ENCODE data around the gene FBXL2.
"Not testable (repeated sequence)": the region's sequence is repeated elsewhere in the genome, so short reads cannot be mapped to it uniquely, and the experiment has no call there.

Gene FBXL2

DNA sequence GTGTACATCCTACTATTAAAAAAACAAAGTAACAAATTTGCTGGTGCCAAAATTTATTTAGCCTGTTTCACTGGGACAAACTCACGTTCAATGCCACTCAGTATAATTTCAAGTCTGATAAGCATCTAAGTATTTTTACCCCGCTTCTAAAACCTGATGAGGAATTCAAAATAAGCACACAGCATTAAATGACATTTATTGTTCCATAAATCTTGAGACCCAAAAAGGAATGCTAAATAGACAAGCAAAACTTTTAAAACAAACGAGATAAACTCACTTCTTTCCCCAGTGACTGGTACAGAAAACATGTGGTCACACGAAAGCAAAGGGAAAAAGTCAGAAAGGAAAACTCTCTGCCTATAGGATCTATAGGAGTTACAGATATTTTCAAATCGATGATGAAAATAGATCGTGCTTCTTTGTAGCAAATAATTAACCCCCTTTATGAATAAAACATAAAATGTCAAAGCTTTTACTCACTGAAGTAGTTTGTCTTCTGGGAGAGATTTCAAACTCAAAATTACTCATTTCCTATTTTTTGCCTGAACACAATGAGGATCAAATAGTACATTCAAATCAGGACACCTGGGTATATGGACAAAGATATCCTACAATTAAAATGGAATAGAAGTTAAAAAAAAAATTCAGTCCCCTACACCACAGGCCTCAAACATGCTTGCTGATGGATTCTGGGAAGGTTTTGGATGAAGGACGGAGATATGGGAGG, 111.3 kb downstream of the FBXL2 start:
- DNase-seq: no peak

DNA sequence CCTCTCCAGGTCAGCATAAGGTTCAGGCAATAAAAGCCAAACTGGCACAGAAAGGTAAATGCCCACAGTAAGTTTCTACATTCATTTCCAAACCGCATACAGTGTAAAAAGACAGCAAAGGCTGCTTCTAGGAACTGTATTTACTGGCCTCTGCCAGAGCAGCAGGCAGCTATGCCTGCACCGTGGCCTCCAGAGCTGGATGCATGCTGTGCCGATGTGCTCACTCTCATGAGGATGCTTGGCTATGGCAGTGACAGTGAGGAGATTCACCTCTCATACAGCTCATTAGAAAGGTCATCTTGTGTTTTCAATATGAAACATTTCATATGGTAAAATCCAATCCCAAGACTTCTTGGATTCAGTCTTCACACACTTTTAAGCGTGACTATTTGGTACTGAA, 112.7 kb downstream of the FBXL2 start:
- no peak for DNase-seq

DNA sequence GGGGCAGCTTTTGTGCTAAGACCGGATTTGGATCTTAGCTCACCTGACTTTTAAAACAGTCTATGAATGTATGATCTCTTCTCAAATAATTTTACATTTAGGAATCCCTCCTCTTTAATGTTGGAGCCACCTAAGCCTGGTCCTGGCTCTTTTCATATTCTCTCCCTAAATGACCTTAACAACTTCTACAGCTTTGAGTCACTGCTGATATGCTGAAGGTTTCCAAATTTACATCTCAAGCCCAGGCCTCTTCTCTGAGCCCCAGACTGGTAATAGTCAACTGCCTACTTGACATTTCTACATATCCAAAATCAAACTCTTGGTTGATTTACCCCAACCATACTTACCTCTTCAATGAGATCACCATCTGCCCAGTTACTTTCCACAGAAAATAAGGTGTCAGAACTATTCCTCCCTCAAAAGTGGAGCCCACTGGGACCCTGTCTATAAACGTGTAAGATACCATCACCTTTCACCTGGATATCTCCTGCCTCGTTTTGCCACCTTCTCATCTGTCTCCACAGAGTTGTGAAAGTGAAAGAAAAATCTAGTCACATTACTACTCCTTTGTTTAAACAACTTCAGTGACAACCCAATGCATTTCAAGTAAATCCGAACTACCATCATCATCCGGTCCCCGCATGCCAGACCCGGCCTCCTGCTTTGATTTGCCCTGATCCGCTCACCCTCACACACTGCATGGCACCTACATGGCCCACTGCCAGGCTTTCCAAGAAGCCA, 114.2 kb downstream of the FBXL2 start:
- DNase-seq: no peak

DNA sequence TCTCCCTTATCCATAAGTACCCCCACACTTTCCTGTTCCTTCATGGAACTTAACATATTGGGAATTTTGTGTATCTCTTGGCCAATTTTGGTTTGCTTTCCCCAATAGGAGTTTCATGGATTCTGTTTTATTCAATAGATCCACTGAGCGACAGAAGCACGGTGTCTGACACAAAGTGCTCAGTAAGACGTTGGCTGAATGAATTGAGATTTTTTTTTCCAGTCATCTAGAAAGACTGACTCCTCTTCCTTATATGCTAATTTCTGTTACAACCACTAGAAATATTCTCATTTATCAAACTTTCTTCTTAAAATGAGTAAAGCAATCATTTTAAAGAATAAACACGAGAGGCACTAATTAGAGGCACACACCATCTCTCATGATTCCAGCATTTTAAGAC, 114.9 kb downstream of the FBXL2 start:
- no peak for DNase-seq

DNA sequence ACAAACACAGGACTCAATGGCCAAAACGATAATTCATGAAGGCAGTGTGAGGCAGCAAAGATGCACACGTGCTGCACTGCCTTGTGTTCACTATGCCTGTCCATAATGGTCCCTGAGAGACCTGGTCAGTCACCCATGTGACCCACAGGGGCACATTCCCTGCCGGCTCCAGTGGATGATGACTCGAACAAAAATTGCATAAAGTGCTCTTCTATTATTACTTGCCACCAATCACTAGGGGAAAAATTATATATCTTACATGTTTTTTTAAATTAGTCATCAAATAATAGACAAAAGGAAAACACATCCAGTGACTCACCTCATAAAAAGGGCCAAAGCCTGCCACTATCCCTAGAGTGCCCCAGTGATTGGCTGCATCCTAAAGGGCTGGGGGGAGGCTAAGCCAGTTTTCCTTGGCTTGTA, 115.5 kb downstream of the FBXL2 start:
- no peak for DNase-seq

DNA sequence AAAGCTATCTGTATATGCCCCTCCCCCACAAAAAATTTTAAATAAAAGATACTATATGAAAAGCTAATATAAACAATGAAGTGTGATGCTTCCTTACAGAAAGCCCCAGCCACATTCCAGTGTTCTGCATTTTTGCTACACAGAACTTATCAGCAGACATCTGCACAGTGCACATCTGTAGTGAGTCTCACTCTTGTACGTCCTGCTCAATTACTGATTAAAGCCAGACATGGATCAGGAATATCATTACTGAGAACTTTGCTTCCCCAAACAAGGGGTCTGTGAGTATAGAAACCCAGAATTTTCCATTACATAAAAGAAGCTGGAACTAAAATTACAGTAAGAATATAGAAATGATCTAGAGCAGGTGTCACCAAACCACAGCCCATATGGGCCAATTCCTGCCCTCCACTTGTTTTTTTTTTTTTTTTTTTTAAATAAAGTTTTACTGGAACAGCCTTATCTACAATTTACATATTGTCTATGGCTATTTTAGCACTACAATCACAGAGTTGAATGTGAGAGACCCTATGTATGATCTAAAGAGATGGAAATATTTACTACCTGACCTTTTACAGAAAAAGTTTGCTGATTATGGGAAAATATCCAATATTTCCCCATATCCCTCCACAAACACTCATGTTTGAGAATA, 117.3 kb downstream of the FBXL2 start:
- DNase-seq: no peak

DNA sequence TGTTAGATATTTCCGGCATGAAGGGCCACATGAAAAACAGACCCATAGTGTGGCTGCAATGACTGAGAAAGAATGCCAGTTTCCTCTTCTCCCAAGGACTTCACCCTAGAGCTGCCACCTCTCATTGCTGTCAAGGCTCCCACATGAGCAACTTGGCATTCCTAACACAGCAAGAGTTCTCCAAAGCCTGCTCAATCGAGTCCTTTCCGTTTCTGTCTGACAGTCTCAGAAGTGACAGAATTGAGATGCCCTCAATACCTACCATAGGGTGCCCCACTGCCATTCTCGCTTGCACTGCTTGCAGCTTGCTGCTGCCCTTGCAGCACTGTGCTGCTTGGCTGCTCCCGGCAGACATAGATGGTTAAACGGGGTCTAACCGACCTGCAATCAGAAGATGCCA, 118.7 kb downstream of the FBXL2 start:
- no peak for DNase-seq

GRCh38 chr3:33398410-33398809, 121.2 kb downstream of the FBXL2 start:
- DNase-seq: no peak

DNA sequence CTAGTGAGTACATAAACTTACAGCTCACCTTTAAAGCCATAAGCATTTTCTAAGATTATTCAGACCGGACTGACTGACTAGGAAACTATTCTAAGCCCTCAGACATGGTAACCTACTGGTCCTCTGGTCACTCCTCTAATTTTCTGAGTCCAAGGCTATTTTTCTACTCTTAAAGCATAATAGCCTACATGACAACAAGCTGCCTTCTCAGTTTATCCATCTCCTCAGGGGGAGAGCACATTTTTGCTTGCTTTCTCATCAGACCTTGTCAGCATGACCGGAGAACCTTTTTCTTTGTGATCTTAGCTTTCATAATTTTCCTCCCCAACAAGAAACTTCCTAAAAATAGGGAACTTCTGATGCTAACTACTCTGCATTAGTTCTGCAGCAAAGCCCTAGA, 124.5 kb downstream of the FBXL2 start:
- no peak for DNase-seq

GRCh38 chr3:33402936-33403335, 125.7 kb downstream of the FBXL2 start:
- DNase-seq: no peak

GRCh38 chr3:33403756-33404155, 126.5 kb downstream of the FBXL2 start:
- no peak for DNase-seq

GRCh38 chr3:33410816-33411215, 133.6 kb downstream of the FBXL2 start:
- not testable (repeated sequence) for DNase-seq

DNA sequence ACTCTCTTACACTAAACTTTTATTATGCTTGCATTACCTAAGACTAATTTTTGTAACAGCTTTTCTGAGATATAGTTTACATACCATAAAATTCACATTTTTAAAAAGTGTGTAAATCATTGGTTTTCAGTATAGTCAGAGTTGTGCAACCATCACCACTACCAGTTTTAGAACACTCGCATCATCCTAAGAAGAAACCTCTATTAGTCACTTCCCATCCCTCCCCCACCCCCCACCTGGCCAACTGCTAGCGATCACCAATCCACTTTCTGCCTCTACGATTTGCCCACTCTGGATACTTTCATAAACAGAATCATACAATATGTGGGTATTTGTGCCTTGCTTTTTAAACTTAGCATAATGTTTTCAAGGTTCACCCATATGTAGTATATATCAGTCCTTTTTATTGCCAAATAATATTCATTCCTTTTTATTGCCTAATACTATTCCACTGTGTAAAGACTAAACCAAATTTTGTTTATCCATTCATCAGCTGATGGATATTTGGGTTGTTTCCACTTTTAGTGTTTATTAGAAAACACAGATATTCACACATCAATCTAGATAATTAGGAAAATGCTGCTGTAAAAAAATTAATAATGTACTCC, 139.9 kb downstream of the FBXL2 start:
- DNase-seq: peak in 3 of 4 experiments; percentile 18 to 25 (median 22)

- DNase-seq: peak in 2 of 4 experiments; percentile 13 to 45
These were observed 142.7 kb downstream of the FBXL2 start for GRCh38 chr3:33419948-33420347.

DNA sequence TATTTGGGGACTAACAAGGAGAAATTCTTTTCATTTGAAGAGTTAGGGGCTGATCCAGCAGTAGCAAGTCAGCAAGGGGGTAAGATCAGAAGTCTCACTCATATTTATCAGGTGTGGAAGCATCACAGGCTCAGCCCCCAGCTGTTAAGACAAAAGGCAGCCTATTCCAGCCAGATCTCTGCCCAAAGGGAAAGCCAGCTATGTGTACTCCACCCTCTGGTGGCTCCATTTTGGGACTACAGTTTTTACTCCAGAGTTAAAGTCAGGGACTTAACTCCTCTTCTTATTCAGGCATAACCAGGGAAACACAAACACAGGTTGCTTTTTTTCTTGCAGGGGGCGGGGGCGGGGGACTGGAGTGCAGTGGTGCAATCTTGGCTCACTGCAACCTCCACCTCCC, 143.7 kb downstream of the FBXL2 start:
- no peak for DNase-seq

- peak in 2 of 4 experiments; percentile 35 to 52 for DNase-seq
These were observed 147.6 kb downstream of the FBXL2 start for GRCh38 chr3:33424606-33425452.

- DNase-seq: peak in 3 of 4 experiments; percentile 17 to 45 (median 25)
These were observed 148.2 kb downstream of the FBXL2 start for GRCh38 chr3:33425453-33425852.

DNA sequence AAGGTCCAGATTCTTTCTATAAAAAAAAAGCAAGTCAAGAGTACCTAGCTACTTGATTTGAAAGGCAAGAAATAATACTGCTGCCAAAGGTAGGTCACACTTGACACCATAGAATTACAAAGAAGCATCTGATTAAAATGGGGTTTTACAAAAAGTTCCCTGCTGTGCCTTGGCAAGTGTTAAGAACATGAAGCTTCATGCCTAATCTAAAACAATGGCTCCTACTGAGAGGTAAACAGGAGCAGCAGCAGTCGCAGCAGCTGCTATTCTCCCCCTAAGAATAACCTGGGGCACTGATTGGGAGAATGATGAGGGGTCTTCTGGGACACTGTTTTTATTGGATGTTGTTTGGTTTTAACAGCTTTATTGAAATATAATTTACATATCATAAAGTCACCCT, 148.8 kb downstream of the FBXL2 start:
- no peak for DNase-seq

DNA sequence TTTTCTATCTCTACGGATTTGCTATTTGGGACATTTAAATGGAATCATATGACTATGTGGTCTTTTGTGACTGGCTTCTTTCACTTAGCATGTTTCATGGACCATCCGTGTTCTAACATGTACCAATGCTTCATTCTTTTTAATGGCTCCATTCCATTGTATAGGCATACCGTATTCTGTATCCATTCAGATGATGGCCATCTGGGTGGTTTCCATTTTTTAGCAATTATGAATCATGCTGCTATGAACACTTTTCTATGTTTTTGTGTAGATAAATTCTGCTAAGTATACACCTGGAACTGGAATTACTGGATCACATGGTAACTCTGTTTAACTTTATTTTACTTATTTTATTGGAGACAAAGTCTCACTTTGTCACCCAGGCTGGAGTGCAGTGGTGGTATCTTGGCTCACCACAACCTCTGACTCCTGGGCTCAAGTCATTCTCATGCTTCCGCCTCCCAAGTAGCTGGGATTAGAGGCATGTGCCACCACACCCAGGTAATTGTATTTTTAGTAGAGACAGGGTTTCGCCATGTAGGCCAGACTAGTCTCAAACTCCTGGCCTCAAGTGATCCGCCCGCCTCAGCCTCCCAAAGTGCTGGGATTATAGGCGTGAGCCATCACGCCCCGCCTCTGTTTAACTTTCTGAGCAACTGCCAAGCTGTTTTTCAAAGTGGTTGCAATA, 149.5 kb downstream of the FBXL2 start:
- no peak for DNase-seq

DNA sequence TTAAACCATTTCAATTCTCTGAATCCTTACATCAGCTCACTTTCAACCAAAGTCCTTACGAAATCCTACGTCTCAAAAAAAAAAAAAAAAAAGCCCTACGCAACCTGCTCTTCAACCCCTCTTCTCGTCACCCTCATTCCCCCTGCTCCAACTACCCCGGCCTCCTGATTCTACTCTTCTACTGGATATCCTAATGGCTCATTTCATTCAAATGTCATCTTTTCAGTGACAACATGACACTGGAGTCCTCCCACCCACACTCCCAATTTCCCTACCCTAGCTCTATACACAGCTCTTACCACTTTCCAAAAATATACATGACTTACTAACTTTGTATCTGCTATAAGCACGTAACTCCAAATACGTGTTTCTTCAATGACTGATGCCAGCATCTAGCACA, 151.5 kb downstream of the FBXL2 start:
- peak; percentile 53 to 85 (median 67) for DNase-seq

- DNase-seq: peak in 3 of 4 experiments; percentile 28 to 46 (median 29)
These were observed 152.1 kb downstream of the FBXL2 start for GRCh38 chr3:33429306-33429705.

DNA sequence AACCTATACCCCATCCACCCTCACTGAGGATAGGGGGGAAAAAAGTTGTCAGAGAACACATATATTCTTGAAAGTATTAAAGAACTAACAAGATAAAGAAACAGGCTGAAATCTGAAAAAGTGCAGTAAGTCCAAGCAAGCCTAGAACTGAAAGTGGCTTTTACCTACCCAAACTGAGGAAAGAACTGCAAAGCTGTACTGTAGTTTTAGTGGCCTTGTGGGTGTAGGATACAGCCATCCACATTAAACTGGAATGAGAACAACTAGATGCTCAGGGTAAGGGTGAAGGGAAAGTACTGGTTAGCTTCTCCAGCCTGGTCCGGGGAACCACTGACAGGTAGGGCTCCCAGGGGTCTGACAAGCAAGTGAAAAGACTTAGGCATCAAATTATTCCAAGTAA, 152.8 kb downstream of the FBXL2 start:
- DNase-seq: no peak

Measured in suppressor macrophage (primary cell).